ENCODE results near the gene GNAS. TPM values are rescaled to one million over a fixed set of nuclear protein-coding genes. Genes with fewer than 3 reads are reported as not detected.
"Not testable (repeated sequence)": the region's sequence is repeated elsewhere in the genome, so short reads cannot be mapped to it uniquely, and the experiment has no call there.

Gene GNAS
- total and polyA plus RNA-seq, 2 donors = 483 to 784 TPM

DNA sequence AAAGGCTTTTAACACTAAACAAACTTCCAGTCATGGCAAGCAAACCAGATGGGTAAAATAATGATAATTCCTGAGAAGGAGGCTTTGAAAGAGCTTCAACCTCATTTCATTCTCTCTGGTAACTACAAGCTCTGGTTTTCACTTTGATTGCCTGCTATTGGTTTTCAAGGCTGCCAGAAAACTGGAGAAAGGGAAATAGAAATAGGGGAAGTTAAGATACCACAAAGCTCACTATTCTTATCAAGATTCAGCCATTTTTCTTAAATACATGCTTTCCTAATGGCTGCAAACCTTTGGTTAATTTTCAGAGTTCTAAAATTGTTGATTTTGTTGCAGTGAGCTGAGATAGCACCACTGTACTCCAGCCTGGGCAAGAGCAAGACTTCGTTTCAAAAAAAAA is 86.0 kb downstream of the GNAS start:
- DNase-seq (ENCODE audit: extremely low spot score) = no peak
- no peak overlapping the region for H3K4me3 ChIP-seq (ENCODE audit: low read depth, low read length)
- no peaks in the 10 kb centered on the region for H3K4me1 ChIP-seq (ENCODE audit: insufficient read depth)
- H3K27ac ChIP-seq (ENCODE audit: low read depth) = no peak overlapping the region
- H3K36me3 ChIP-seq (ENCODE audit: insufficient read depth) = no peaks in the 10 kb centered on the region
- 64% methylated on average over 1 of the region's 1 CpG for WGBS

DNA sequence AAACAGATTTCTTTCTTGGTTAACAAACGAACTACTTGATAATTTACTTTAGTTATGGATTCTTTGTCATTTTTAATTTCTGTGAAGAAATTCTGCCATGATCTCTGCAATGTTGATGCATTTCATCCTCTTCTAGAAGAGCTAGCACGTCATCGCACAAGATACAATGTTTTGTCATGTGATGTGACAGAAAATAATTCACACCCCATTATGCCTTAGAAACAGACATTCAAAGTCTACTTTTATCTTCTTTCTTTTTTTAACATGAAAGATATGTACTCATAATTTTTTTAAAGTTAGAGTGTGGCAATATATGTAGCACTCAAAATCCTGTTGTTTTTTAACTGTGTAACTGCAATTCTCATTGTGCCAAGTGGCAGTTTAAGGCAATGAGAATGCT is 89.0 kb downstream of the GNAS start:
- no peak overlapping the region for H3K4me3 ChIP-seq (ENCODE audit: low read depth, low read length)
- no peak overlapping the region for H3K27ac ChIP-seq (ENCODE audit: low read depth)
- WGBS = 49% methylated on average over 3 of the region's 3 CpGs
- H3K36me3 ChIP-seq (ENCODE audit: insufficient read depth) = no peaks in the 10 kb centered on the region
- no peaks in the 10 kb centered on the region for H3K4me1 ChIP-seq (ENCODE audit: insufficient read depth)
- DNase-seq (ENCODE audit: extremely low spot score) = no peak

DNA sequence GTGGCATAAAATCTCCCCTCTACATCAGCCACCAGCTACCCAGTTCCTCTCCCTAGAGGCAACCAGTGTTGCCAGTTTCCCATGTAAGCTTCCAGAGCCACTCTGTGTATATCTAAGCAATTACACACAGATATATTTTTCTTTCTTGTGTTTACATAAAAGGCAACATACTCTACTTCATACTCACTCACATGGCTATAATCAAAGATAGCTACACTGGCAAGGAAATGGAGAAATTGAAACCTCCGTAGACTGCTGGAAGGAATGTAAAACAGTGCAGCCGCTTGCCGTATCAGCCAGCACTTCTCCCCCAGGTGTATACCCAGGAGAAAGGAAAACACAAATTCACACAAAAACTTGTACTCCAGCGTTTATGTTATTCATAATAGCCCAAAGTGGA is 90.0 kb downstream of the GNAS start:
- Histone ChIP-seq H3K27ac (ENCODE audit: low read depth) (no peak overlapping the region), H3K36me3 (ENCODE audit: insufficient read depth) (no peaks in the 10 kb centered on the region), H3K4me3 (ENCODE audit: low read depth, low read length) (no peak overlapping the region), H3K4me1 (ENCODE audit: insufficient read depth) (no peaks in the 10 kb centered on the region)
- WGBS = 37% methylated on average over 4 of the region's 4 CpGs
- no peak for DNase-seq (ENCODE audit: extremely low spot score)

DNA sequence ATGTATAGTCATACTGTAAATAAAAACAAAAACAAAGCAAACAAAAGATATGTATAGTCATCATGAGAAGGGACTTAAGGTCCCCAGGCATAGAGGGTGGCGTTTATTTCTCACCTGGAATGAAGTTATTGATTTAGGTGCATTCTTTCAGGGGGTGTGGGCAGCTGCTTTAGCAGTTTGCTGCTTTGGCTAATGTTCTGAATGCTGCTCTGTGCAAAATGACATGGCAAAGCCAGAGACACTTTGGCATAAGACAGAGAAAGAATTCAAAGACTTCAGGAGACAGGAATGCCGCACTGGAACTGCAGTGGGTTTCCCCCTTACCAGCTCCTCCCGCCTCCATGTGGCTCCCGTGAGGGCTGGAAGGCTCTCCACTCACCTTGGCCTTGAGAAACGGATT is 92.1 kb downstream of the GNAS start:
- DNase-seq (ENCODE audit: extremely low spot score) = no peak
- H3K36me3 ChIP-seq (ENCODE audit: insufficient read depth) = no peaks in the 10 kb centered on the region
- H3K27ac ChIP-seq (ENCODE audit: low read depth) = no peak overlapping the region
- no peak overlapping the region for H3K4me3 ChIP-seq (ENCODE audit: low read depth, low read length)
- no peaks in the 10 kb centered on the region for H3K4me1 ChIP-seq (ENCODE audit: insufficient read depth)
- 70% methylated on average over 5 of the region's 5 CpGs for WGBS

DNA sequence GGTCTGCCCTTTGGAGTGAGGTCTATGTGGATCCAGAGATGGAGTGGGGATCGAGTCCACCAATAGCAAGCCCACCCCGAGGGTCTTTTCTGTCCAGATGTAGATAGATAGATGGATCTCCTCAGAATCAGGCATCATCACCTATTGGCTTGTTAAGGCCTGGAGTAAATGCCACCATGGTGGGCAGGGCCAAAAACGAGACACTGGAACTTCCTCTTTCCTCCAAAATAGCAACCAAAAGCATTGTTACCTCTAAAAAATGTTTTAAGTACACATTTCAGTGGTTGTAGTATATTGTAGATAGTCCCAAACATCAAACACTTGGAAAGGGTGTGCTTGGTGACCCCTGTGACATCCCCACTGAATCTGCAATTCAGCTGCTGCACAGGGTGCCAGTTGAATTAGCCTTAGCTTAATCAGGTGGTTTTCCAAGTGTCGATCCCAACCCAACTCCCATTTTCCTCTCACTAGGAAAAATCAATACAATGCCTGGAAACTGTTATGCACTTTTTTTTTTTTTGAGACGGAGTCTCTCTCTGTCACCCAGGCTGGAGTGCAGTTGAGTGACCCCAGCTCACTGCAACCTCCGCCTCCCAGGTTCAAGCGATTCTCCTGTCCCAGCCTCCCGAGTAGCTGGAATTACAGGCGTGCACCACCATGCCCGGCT is 93.6 kb downstream of the GNAS start:
- Histone ChIP-seq H3K4me1 (ENCODE audit: insufficient read depth) (no peaks in the 10 kb centered on the region), H3K4me3 (ENCODE audit: low read depth, low read length) (no peak overlapping the region), H3K27ac (ENCODE audit: low read depth) (no peak overlapping the region), H3K36me3 (ENCODE audit: insufficient read depth) (no peaks in the 10 kb centered on the region)
- DNase-seq (ENCODE audit: extremely low spot score) = no peak
- 91% methylated on average over 10 of the region's 10 CpGs for WGBS

DNA sequence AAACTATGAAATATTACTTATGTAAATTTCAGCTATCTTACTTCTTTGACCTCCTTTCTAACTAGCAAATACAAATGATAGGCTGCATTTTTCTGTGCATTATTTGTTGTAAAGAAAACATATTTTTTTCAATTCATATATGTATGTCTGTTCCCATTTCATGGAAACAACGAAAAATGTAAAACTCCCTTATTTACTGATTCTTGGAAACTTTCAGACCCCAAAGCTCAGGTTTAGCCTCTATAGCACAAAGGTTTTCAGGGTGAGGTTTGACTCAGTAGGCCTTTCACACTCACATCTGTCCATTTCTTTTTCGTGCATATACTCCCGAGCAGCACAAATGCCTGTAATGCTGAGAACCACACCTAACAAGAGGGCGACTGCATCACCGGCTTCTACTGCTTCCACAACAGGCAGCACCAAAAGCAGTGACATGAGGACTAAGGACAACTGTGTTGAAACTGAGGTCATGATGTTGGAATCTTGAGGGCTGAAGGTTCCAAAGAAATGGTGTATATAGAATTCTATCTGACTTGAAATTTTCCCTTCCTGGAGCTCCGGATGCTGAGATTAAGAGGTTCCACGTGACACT is 95.4 kb downstream of the GNAS start:
- not testable (repeated sequence) for H3K4me1 ChIP-seq (ENCODE audit: insufficient read depth); H3K4me3 ChIP-seq (ENCODE audit: low read depth, low read length); DNase-seq (ENCODE audit: extremely low spot score); H3K36me3 ChIP-seq (ENCODE audit: insufficient read depth); H3K27ac ChIP-seq (ENCODE audit: low read depth)
- 82% methylated on average over 7 of the region's 7 CpGs for WGBS

DNA sequence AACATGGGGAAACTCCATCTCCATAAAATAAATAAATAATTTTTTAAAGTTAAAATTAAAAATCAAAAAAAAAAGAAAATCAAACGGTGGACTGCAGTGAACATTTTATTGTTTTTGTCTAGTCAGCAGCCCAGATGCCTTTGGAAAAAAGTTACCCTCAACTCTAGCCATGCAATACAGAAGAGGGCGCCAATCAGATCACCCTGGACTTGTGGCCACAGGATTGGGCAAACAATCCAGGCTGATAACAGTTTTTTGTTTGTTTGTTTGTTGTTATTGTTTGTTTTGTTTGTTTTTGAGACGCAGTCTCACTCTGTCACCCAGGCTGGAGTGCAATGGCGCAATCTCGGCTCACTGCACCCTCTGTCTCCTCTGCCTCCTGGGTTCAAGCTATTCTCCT is 98.1 kb downstream of the GNAS start:
- Histone ChIP-seq H3K36me3 (ENCODE audit: insufficient read depth) (no peaks in the 10 kb centered on the region), H3K4me3 (ENCODE audit: low read depth, low read length) (no peak overlapping the region), H3K27ac (ENCODE audit: low read depth) (no peak overlapping the region), H3K4me1 (ENCODE audit: insufficient read depth) (no peaks in the 10 kb centered on the region)
- WGBS = 76% methylated on average over 5 of the region's 5 CpGs
- no peak for DNase-seq (ENCODE audit: extremely low spot score)

DNA sequence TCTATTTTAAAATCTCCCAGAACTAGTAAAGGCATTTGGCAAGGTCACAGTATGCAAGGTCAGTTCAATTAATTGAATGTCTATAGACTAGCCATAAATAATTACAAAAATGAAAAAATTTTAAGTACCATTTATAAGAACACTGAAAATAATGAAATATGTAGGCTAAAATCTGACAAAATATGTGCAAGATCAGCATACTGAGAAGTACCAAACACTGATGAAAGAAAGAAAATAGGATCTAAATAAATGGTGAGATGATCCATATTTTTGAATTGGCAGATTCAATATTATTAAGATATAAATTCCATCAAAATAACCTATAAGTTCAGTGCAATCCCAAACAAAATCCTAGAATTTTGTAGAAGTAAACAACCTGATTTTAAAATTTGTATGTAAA is 100.5 kb downstream of the GNAS start:
- no peak overlapping the region for H3K27ac ChIP-seq (ENCODE audit: low read depth)
- no peak overlapping the region for H3K4me3 ChIP-seq (ENCODE audit: low read depth, low read length)
- no peaks in the 10 kb centered on the region for H3K4me1 ChIP-seq (ENCODE audit: insufficient read depth)
- no peak for DNase-seq (ENCODE audit: extremely low spot score)
- no peaks in the 10 kb centered on the region for H3K36me3 ChIP-seq (ENCODE audit: insufficient read depth)

DNA sequence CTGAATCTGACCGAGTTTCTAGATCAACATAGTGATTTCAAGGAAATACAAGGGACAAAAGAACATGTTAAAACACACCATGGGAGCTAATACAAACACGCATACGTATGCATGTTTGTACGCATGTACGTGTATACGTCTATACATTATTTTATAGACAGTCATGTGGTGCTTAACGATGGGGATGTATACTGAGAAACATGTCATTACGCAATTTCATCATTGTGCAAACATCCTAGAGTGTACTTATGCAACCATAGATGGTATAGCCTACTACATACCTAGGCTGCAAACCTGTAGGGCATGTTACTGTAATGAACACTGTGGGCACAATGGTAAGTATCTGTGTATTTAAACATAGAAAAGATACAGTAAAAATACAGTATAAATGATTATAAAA is 103.6 kb downstream of the GNAS start:
- no peak for DNase-seq (ENCODE audit: extremely low spot score)
- H3K4me3 ChIP-seq (ENCODE audit: low read depth, low read length) = no peak overlapping the region

DNA sequence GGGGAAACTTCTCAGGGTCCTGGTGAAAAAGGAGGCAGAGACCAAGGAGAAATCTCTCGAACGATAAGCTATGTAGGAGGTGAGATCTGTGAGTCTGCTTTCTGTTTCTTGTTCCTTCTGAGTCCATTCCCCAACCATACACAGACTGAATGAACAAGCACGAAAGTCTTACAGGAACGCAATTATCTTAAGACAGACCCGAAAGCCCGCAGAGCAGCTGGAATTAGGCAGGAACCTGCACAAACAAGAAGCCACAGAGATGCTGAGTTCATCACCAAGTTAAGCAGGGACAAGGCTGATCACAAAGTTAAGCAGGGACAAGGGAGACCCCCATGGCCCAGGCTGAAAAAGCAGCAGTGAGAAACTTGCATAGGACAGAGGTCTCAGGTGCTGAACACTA is 107.1 kb downstream of the GNAS start:
- no peaks in the 10 kb centered on the region for H3K36me3 ChIP-seq (ENCODE audit: insufficient read depth)
- DNase-seq (ENCODE audit: extremely low spot score) = no peak
- WGBS = 63% methylated on average over 6 of the region's 6 CpGs
- H3K27ac ChIP-seq (ENCODE audit: low read depth) = no peak overlapping the region
- H3K4me3 ChIP-seq (ENCODE audit: low read depth, low read length) = no peak overlapping the region
- H3K4me1 ChIP-seq (ENCODE audit: insufficient read depth) = no peaks in the 10 kb centered on the region

More for the DNA sequence above, 103.6 kb downstream of the GNAS start:
- Histone ChIP-seq H3K27ac (ENCODE audit: low read depth) (no peak overlapping the region), H3K36me3 (ENCODE audit: insufficient read depth) (no peaks in the 10 kb centered on the region), H3K4me1 (ENCODE audit: insufficient read depth) (no peaks in the 10 kb centered on the region)
- 87% methylated on average over 8 of the region's 8 CpGs for WGBS

Small RNAs within 50 kb of the gene (small RNA-seq; reads per million reads assigned to genes)
- gene MIR298 (not detected), gene RF02127 (not detected), gene RF02128 (not detected), gene RF02130 (not detected), gene RF02131 (not detected)

Other genes starting within 250 kb of the GNAS start
- 53.1 TPM for gene STX16, start 201.4 kb upstream of the GNAS start, total RNA-seq
- gene STX16, start 201.4 kb upstream of the GNAS start, polyA plus RNA-seq = 47.9 TPM
- gene NPEPL1, start 159.9 kb upstream of the GNAS start, total RNA-seq = 14.8 TPM
- gene NPEPL1, start 159.9 kb upstream of the GNAS start, polyA plus RNA-seq = 59.1 TPM
- 1.4 TPM for gene GNAS-AS1, start 1.8 kb upstream of the GNAS start, total RNA-seq
- gene GNAS-AS1, start 1.8 kb upstream of the GNAS start, polyA plus RNA-seq = 0.13 TPM
- gene NELFCD, start 128.5 kb downstream of the GNAS start, total RNA-seq = 40.6 TPM
- gene NELFCD, start 128.5 kb downstream of the GNAS start, polyA plus RNA-seq = 42.7 TPM
- gene CTSZ, start 154.5 kb downstream of the GNAS start, total RNA-seq = 55.1 TPM
- gene CTSZ, start 154.5 kb downstream of the GNAS start, polyA plus RNA-seq = 165 TPM
- 0.58 TPM for gene TUBB1, start 166.7 kb downstream of the GNAS start, total RNA-seq
- gene TUBB1, start 166.7 kb downstream of the GNAS start, polyA plus RNA-seq = 0.05 TPM
- 26.8 TPM for gene ATP5F1E, start 179.6 kb downstream of the GNAS start, total RNA-seq
- gene ATP5F1E, start 179.6 kb downstream of the GNAS start, polyA plus RNA-seq = 50.7 TPM
- gene PRELID3B, start 190.1 kb downstream of the GNAS start, total RNA-seq = 57.2 TPM
- 26.7 TPM for gene PRELID3B, start 190.1 kb downstream of the GNAS start, polyA plus RNA-seq

Measured in urinary bladder (tissue), 4 donors.